ENCODE measurements around the gene MBD5.

- TF ChIP-seq SIN3A (IDR thresholded peaks at IDR 0.05; ENCODE audit: borderline replicate concordance, low read depth, low read length) (no peak), EZH2phosphoT487 (IDR thresholded peaks at IDR 0.05; ENCODE audit: borderline replicate concordance, low read depth) (no peak)
- TF ChIP-seq, protein P1, sequence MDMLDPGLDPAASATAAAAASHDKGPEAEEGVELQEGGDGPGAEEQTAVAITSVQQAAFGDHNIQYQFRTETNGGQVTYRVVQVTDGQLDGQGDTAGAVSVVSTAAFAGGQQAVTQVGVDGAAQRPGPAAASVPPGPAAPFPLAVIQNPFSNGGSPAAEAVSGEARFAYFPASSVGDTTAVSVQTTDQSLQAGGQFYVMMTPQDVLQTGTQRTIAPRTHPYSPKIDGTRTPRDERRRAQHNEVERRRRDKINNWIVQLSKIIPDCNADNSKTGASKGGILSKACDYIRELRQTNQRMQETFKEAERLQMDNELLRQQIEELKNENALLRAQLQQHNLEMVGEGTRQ (IDR thresholded peaks at IDR 0.05; ENCODE audit: borderline replicate concordance, low read depth, low read length) = no peak
These were observed 520.9 kb downstream of the MBD5 start for GRCh38 chr2:148541792-148542191.

Measured in SK-N-SH (cell line).